BLaER1 (cell line): ENCODE data around the gene C15orf40.

Source experiments
- H3K27ac ChIP-seq: shearing (Covaris generic); formaldehyde crosslinking; 2 replicates; pipeline ENCODE4 v1.8.1; 2022
- H3K27me3 ChIP-seq: shearing (Covaris generic); formaldehyde crosslinking; 2 replicates; pipeline ENCODE4 v1.8.1; 2022
- H3K36me3 ChIP-seq: shearing (Covaris generic); formaldehyde crosslinking; 2 replicates; pipeline ENCODE4 v1.8.1; 2022
- H3K4me1 ChIP-seq: shearing (Covaris generic); formaldehyde crosslinking; 2 replicates; pipeline ENCODE4 v1.8.1; 2022
- H3K4me2 ChIP-seq: shearing (Covaris generic); formaldehyde crosslinking; 2 replicates; pipeline ENCODE4 v1.8.1; 2022
- H3K4me3 ChIP-seq: shearing (Covaris generic); formaldehyde crosslinking; 2 replicates; pipeline ENCODE4 v1.8.1; 2022
- H3K9ac ChIP-seq: shearing (Covaris generic); formaldehyde crosslinking; 2 replicates; pipeline ENCODE4 v1.8.1; 2022
- H3K9me3 ChIP-seq: shearing (Covaris generic); formaldehyde crosslinking; 2 replicates; pipeline ENCODE4 v1.8.1; 2022
- H4K20me1 ChIP-seq: shearing (Covaris generic); formaldehyde crosslinking; 2 replicates; pipeline ENCODE4 v1.8.1; 2022
- Cebpa-rat ChIP-seq: shearing (Covaris generic); IDR thresholded peaks from 2 replicates; pipeline ENCODE4 v1.8.1; 2022

C15orf40 gene

DNA sequence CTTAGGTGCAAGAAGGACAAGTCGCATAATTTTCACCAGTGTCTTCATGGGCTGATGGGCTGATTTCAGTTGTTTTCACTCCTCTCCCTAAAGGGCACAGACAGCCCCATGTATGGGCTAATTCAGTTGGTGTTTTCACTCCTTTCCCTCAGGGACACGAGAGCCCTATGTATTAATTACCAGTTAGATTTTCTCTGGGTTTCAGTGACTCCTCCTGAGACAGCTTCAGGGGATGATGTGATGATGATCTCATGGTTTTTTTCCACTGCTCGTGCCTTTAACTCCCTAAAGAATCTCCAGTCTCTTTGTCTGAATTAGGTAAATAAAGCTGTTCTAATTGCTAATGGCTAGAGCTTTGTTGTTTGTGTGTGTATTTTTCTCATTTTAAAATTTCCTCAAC lies 15.5 kb downstream of the C15orf40 start:
- no peak for TF ChIP-seq Cebpa-rat
- peaks cover 6% of the 10 kb centered on the region; the same call in 1 of the 2 replicates for H3K4me1 ChIP-seq
- no peaks in the 10 kb centered on the region for H3K9me3 ChIP-seq
- no peaks in the 10 kb centered on the region for H3K27me3 ChIP-seq
- H4K20me1 ChIP-seq = no peaks in the 10 kb centered on the region
- no peak overlapping the region for H3K9ac ChIP-seq
- no peak overlapping the region for H3K4me3 ChIP-seq
- H3K4me2 ChIP-seq = no peak overlapping the region
- H3K27ac ChIP-seq = no peak overlapping the region
- peaks cover 14% of the 10 kb centered on the region for H3K36me3 ChIP-seq

DNA sequence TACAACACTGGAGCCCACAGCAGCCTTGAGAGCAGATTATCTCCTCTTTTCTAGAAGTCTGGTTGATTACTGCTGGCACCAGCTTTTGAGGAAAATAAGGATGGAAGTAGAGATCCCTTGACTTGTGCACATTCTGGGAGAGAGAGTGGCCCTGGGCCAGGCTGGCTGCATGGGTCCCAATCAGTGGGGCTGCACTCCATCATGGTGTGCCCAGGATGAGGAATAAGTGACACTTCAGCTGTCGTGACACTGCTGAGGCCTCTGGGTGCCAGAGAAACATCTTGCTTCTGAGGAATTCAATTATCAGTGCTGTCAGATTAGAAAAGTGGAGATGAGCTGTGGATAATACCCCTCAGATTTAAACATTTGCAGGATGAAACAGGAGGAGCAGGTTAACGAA lies 16.4 kb downstream of the C15orf40 start:
- Histone ChIP-seq H3K36me3 (peaks cover 19% of the 10 kb centered on the region), H4K20me1 (no peaks in the 10 kb centered on the region), H3K4me1 (peaks cover 3% of the 10 kb centered on the region; the same call in 1 of the 2 replicates), H3K27ac (no peak overlapping the region), H3K27me3 (no peaks in the 10 kb centered on the region), H3K9me3 (no peaks in the 10 kb centered on the region), H3K9ac (0 out of 2 replicates have a peak overlapping the region, but pooled peaks have one; percentile 19), H3K4me3 (no peak overlapping the region), H3K4me2 (no peak overlapping the region)
- no peak for TF ChIP-seq Cebpa-rat

DNA sequence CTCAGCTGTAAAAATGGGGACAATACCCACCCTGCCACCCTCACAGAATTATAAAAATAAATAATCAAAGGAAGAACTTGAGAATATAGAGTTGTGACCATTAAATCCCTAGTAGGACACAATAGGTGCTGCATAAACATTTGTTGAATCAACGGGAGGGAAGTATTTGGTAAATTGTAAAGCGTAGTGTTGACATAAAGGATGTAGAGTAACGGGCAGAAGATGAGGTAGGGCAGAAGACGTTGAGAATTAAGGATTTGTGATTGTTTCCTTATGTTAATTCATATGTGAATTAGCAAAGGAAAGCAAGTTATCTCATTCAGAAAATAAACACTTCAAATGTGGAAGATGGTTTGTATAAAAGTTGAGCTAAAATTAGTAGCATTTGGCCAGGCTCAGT lies 18.3 kb downstream of the C15orf40 start:
- Histone ChIP-seq H3K36me3 (peaks cover 30% of the 10 kb centered on the region), H4K20me1 (no peaks in the 10 kb centered on the region), H3K4me1 (no peaks in the 10 kb centered on the region), H3K4me2 (no peak overlapping the region), H3K9ac (no peak overlapping the region), H3K9me3 (no peaks in the 10 kb centered on the region), H3K4me3 (no peak overlapping the region), H3K27me3 (no peaks in the 10 kb centered on the region), H3K27ac (no peak overlapping the region)
- TF ChIP-seq Cebpa-rat = no peak

DNA sequence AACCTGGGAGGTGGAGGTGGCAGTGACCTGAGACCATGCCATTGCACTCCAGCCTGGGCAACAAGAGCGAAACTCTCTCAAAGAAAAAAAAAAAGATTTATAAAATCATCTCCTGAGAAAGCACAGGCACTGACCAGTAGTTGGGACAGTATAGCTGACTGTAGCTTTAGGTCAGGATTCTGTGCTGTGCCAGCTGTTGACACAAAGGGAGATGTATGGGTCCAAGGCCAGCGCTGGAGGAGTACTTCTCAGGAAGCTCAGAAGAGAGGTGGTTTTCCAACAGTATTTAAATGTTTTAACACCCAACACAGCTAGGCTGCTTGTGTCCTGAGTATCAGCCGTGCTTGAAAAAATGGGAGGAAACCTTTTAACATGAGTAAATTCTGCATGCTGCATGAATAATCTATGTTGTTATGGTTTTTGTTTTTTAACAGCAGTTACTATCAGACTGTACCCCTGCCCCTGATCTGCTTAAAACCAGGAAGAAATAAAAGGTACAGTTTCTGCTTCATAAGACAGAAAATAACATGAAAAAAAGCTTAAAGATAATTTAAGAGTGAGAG lies 18.9 kb downstream of the C15orf40 start:
- Histone ChIP-seq H3K36me3 (peaks cover 37% of the 10 kb centered on the region), H3K9ac (no peak overlapping the region), H4K20me1 (no peaks in the 10 kb centered on the region), H3K9me3 (no peaks in the 10 kb centered on the region), H3K4me1 (peaks cover 2% of the 10 kb centered on the region), H3K4me2 (no peak overlapping the region), H3K4me3 (no peak overlapping the region), H3K27me3 (no peaks in the 10 kb centered on the region), H3K27ac (no peak overlapping the region)
- no peak for TF ChIP-seq Cebpa-rat

DNA sequence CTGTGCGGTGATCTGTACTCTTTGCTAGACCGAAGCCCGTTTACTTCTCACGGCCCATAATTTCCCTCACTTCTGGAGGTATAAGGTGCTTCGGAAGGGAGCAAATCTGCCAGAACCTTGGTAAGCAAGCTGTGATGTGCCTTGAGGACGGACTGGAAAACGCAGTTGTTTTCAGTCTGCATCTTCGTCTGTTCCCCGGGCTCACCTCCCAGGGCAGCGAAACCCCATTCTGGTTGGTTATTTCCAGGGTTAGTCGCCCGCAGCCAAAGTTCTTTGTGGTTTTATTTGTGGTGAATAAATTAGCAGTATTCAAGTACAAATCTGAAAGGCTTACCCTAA lies 25.0 kb downstream of the C15orf40 start:
- peak overlapping the region; percentile 85 for H3K9ac ChIP-seq

DNA sequence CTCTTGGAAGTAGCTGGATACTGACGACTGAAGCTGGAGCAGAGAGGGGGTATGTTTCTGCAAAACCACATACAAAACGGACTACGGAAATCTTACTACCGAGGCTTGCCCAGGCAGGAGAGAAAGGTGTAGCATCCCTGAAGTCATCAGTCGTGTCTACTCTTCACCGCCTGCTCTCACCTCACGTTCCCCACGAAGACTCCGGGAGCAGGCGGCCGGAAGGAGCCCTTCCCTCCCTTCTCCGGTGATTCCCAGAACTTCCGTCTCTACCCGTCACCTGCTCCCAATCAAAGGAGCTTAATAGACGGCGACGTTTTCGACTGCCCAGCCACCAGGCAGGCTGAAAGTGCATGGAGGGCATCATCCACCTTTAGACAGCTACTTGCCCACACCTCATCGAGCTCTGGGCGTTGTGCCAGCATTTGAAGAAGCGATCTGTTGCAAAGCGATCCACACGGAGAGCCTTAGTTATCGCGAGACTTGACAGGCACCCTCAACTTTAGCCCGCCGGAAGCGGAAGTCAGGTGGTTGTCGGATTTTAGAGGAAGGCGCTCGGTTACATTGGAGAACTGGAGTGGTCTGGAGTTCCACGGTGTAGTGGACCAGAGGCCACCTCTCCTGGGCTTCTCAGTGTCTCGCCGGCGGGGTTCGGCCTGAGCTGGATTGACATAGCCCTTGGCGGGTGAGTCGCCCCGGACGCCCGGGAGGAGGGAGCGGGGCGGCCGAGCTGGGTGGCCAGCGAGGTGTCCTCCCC lies 25.6 kb downstream of the C15orf40 start, which contains the start of gene RAMAC:
Gene RAMAC (plus strand): TSS at position 523 of the 754 bp plus-strand sequence. CDS start 2,809 bp downstream, outside the sequence.
- peak within 1 kb of the TSS; percentile 87 for H3K4me2 ChIP-seq
- no peaks in the 10 kb centered on the region for H3K27me3 ChIP-seq
- H3K36me3 ChIP-seq = peaks cover 23% of the 10 kb centered on the region
- H3K4me1 ChIP-seq = peaks cover 20% of the 10 kb centered on the region
- peak within 1 kb of the TSS; percentile 85 for H3K9ac ChIP-seq
- no peak for TF ChIP-seq Cebpa-rat
- H4K20me1 ChIP-seq = peaks cover 5% of the 10 kb centered on the region; the same call in 1 of the 2 replicates
- peak within 1 kb of the TSS; percentile 93 for H3K4me3 ChIP-seq
- H3K9me3 ChIP-seq = no peaks in the 10 kb centered on the region
- H3K27ac ChIP-seq = peak within 1 kb of the TSS; percentile 84

More for the DNA sequence above, 25.0 kb downstream of the C15orf40 start:
- Histone ChIP-seq H3K9me3 (no peaks in the 10 kb centered on the region), H3K4me1 (peaks cover 20% of the 10 kb centered on the region), H3K27ac (peak overlapping the region; percentile 84), H3K4me3 (peak overlapping the region; percentile 93), H4K20me1 (peaks cover 5% of the 10 kb centered on the region; the same call in 1 of the 2 replicates), H3K36me3 (peaks cover 28% of the 10 kb centered on the region), H3K27me3 (no peaks in the 10 kb centered on the region), H3K4me2 (peak overlapping the region; percentile 87)
- TF ChIP-seq Cebpa-rat = no peak

DNA sequence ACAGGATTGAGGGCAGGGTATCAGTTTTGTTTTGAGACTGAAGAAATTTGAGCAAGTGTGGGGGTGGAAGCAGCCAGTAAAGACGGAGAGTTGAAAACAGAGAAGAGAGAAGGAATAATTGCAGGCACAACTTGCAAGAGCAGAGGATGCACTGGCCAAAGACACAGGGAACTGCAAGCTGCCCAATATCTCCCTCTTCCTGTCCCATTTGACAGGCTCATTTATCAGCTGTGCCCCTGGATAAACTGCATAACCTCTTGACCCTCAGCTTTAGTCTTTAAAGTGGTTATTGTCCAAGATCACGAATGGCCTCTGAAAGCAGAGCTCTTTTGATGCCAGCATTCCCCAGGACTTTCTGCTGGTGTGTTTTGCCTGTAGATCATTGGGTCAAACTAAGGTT lies 30.5 kb downstream of the C15orf40 start:
- TF ChIP-seq Cebpa-rat = no peak
- no peak overlapping the region for H3K9ac ChIP-seq
- no peak overlapping the region for H3K27ac ChIP-seq
- no peak overlapping the region for H3K4me2 ChIP-seq
- no peaks in the 10 kb centered on the region for H3K36me3 ChIP-seq
- H3K4me3 ChIP-seq = no peak overlapping the region
- H4K20me1 ChIP-seq = no peaks in the 10 kb centered on the region
- peaks cover 8% of the 10 kb centered on the region for H3K4me1 ChIP-seq
- no peaks in the 10 kb centered on the region for H3K9me3 ChIP-seq
- H3K27me3 ChIP-seq = no peaks in the 10 kb centered on the region

DNA sequence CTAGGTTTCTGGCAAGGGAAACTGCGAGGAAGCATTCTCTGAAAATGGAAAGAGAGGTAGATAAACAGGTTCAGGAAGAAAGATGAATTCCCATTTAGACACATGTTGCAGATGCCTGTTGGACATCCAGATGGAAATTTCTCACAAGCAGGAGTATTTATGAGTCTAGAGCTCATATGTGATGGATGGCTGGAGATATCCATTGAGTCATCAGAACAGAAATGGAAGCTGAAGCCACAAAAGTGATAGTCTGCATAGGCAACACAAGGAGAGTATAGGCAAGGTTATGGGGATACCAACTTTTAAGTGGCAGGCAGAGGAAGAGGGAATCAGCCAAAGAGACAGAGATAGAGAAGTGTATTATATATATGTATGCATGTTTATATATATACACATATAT lies 31.7 kb downstream of the C15orf40 start:
- TF ChIP-seq Cebpa-rat = no peak

DNA sequence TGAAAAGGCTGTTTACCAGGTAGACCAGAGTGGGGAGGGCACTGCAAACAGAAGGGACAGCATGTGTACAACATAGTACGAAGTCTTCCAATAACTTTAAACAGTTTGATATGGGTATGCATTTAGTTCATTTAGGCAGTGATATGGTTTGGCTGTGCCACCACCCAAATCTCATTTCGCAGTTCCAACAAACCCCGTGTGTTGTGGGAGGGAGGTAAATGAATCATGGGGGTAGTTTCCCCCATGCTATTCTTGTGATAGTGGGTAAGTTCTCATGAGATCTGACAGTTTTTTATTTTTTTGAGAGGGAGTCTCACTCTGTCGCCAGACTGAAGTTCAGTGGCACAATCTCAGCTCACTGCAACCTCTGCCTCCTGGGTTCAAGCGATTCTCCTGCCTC lies 33.0 kb downstream of the C15orf40 start:
- no peaks in the 10 kb centered on the region for H3K27me3 ChIP-seq
- H3K4me1 ChIP-seq = no peaks in the 10 kb centered on the region
- H3K4me3 ChIP-seq = no peak overlapping the region
- no peak overlapping the region for H3K9ac ChIP-seq
- H3K4me2 ChIP-seq = no peak overlapping the region
- no peaks in the 10 kb centered on the region for H3K9me3 ChIP-seq
- H4K20me1 ChIP-seq = no peaks in the 10 kb centered on the region
- TF ChIP-seq Cebpa-rat = no peak
- H3K36me3 ChIP-seq = no peaks in the 10 kb centered on the region
- H3K27ac ChIP-seq = no peak overlapping the region

More for the DNA sequence above, 31.7 kb downstream of the C15orf40 start:
- H4K20me1 ChIP-seq = no peaks in the 10 kb centered on the region
- H3K27me3 ChIP-seq = no peaks in the 10 kb centered on the region
- no peaks in the 10 kb centered on the region for H3K9me3 ChIP-seq
- no peak overlapping the region for H3K4me2 ChIP-seq
- no peak overlapping the region for H3K27ac ChIP-seq
- no peaks in the 10 kb centered on the region for H3K4me1 ChIP-seq
- H3K4me3 ChIP-seq = no peak overlapping the region
- H3K36me3 ChIP-seq = no peaks in the 10 kb centered on the region
- no peak overlapping the region for H3K9ac ChIP-seq

DNA sequence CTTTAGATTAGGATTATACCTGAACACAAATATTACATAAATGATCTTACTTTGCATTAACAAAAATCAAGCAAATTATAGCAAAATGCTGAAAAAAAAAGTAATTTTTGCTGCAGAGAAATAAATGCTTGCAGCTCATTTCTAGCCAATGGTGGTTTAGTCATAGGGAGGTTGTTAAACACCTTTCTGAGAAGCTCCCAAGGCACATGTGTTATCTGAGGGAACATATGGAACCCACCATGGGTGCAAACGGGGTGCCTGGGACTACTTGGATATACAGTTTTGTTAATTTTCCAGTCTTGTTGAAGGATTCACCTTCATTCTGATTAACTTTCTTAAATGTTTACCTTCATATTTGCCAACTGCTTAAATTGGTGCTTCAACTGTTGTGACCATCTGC lies 34.4 kb downstream of the C15orf40 start:
- TF ChIP-seq Cebpa-rat = no peak
- Histone ChIP-seq H3K36me3 (no peaks in the 10 kb centered on the region), H3K27me3 (no peaks in the 10 kb centered on the region), H3K4me3 (no peak overlapping the region), H3K9ac (no peak overlapping the region), H4K20me1 (no peaks in the 10 kb centered on the region), H3K4me2 (no peak overlapping the region), H3K9me3 (no peaks in the 10 kb centered on the region), H3K27ac (no peak overlapping the region), H3K4me1 (peaks cover 8% of the 10 kb centered on the region)
